Transverse colon (tissue), 4 donors: ENCODE measurements around the gene HOXC9. TPM values are rescaled to one million over a fixed set of nuclear protein-coding genes. Genes with fewer than 3 reads are reported as not detected.

Source experiments
- DNase-seq: peaks from one replicate; pipeline ENCODE4 v3.0.0-alpha.2; 2019
- H3K27ac ChIP-seq, 4 donors: fragments of 200-600 bp; sonication (generic); 2 replicates each; pipeline ENCODE4 v1.5.1; 2016 to 2018; ENCODE audit warnings: inconsistent platforms in 4 of 4
- H3K27me3 ChIP-seq: fragments of 200-600 bp; sonication (generic); 2 replicates; pipeline ENCODE4 v1.5.1; 2017; ENCODE audit warnings: inconsistent platforms
- H3K36me3 ChIP-seq, 4 donors: fragments of 200-600 bp; sonication (generic); 2 replicates each; pipeline ENCODE4 v1.5.1; 2017 to 2019; ENCODE audit warnings: inconsistent platforms in 4 of 4
- H3K4me1 ChIP-seq, 4 donors: fragments of 200-600 bp; sonication (generic); 2 replicates each; pipeline ENCODE4 v1.5.1; 2017 to 2020; ENCODE audit warnings: inconsistent platforms in 4 of 4
- H3K4me3 ChIP-seq, 4 donors: fragments of 200-600 bp; sonication (generic); 1 replicate in 1 of 4; 2 replicates in 3 of 4; pipeline versions ENCODE4 v1.5.1 to v1.6.1; 2017 to 2019; ENCODE audit warnings: inconsistent platforms in 4 of 4
- H3K9me3 ChIP-seq, 2 donors: fragments of 200-600 bp; sonication (generic); 2 replicates each; pipeline ENCODE4 v1.5.1; 2017 to 2019; ENCODE audit warnings: inconsistent platforms in 2 of 2
- EP300 ChIP-seq: sonication (generic); formaldehyde crosslinking; IDR thresholded peaks from one replicate; pipeline ENCODE4 v1.6.1; 2017; ENCODE audit warnings: antibody characterized with exemption, low read depth
- POLR2A ChIP-seq: fragments of 450-650 bp; IDR thresholded peaks from one replicate; pipeline ENCODE4 v1.6.1; 2016; ENCODE audit warnings: antibody characterized with exemption, mild to moderate bottlenecking, moderate library complexity
- POLR2AphosphoS5 ChIP-seq, 3 donors: sonication (generic); formaldehyde crosslinking; IDR thresholded peaks; one replicate each; pipeline ENCODE4 v1.6.1; 2016; ENCODE audit warnings: antibody characterized with exemption in 3 of 3
- WGBS, 2 donors: methylation state at CpG; one replicate each; pipeline ENCODE4 v1.1.5; 2018; ENCODE audit warnings: low coverage in 1 of 2; 5-methylcytosine and 5-hydroxymethylcytosine counted together
- in situ Hi-C, 4 donors: fragments of 200-750 bp; cut with MboI; loops; one replicate each; pipeline versions ENCODE4 v1.15.0 to v1.15.1; 2017; ENCODE audit warnings: low sequenced_read_pairs in 3 of 4, low pct_ligation_motif_present in 1 of 4, low pct_unique_long_range_greater_than_20kb in 1 of 4
- intact Hi-C: fragments of 100-400 bp; cut with DNase I; formaldehyde crosslinking; loops from one replicate; pipeline ENCODE4 v1.15.1; 2023; ENCODE audit warnings: low total_unique reads
- total RNA-seq, 4 donors: library from RNA; depleted of rRNA; stranded (reverse); fragments of >200 nt; gene quantifications; one replicate each; pipeline ENCODE4 v1.1.0, GENCODE V29; 2016
- TF ChIP-seq, protein P1 (sequence below), 5 experiments: fragments of 200-600 bp in 3 of 5; fragments of 450-650 bp in 2 of 5; sonication (generic) in 3 of 5; IDR thresholded peaks; 1 replicate in 2 of 5; 2 replicates in 3 of 5; pipeline ENCODE4 v1.5.1; 2016 to 2017; ENCODE audit warnings: antibody characterized with exemption in 5 of 5, inconsistent platforms in 3 of 5, mild to moderate bottlenecking in 2 of 5, moderate library complexity in 1 of 5

HOXC9 gene
- total RNA-seq, 4 donors from 2014 or later, result not detected

DNA sequence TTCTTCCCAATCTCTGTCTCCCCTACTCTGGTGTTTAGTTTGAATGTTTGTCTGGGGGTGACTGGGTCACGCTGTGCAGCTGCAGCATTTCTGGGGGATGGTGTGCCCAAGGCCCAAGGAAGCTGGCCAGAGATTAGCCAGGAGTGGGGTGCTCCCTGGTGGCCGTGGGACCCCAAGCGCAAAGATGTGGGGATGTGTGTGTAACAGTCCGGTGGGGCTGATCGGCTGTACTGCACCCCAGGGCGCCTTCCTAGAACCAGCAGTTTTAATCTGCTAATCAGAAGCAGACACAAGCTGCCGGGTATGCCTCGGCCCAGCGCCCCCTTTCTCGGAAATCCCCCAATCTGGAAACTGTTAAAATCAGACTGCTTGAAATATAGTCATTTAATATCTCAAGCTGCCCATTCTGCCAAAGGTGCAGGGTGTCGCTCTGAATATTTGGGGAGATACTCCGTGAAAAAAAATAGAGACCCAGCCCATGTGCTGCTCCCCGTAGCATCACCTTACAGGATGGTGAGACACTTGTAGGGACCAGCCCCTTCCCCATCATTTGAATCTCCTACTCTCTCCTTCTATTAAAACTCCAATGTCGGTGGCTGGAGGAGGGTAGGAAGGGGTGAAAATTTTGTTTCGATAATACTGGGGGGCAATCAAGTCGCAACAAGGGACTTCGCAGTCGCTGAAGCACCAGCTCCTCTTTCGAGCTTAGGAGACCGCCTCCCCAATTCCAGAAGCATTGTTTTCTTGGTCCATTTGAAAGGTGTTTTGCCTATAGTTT, 4.3 kb downstream of the HOXC9 start:
- WGBS, 2 donors, result 40 to 60% methylated on average over 5 to 20 of the region's 20 CpGs
- H3K27ac ChIP-seq, result no peak overlapping the region
- peaks cover 4 to 27% (median 21%) of the 10 kb centered on the region in 4 donors for H3K4me1 ChIP-seq
- TF ChIP-seq, protein P1, sequence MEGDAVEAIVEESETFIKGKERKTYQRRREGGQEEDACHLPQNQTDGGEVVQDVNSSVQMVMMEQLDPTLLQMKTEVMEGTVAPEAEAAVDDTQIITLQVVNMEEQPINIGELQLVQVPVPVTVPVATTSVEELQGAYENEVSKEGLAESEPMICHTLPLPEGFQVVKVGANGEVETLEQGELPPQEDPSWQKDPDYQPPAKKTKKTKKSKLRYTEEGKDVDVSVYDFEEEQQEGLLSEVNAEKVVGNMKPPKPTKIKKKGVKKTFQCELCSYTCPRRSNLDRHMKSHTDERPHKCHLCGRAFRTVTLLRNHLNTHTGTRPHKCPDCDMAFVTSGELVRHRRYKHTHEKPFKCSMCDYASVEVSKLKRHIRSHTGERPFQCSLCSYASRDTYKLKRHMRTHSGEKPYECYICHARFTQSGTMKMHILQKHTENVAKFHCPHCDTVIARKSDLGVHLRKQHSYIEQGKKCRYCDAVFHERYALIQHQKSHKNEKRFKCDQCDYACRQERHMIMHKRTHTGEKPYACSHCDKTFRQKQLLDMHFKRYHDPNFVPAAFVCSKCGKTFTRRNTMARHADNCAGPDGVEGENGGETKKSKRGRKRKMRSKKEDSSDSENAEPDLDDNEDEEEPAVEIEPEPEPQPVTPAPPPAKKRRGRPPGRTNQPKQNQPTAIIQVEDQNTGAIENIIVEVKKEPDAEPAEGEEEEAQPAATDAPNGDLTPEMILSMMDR (IDR thresholded peaks at IDR 0.05), result no peak
- TF ChIP-seq EP300, result no peak
- TF ChIP-seq POLR2A, result no peak
- no peak for TF ChIP-seq POLR2AphosphoS5 (IDR thresholded peaks at IDR 0.05)
- H3K27me3 ChIP-seq, result peaks cover 98% of the 10 kb centered on the region
- no peak overlapping the region for H3K4me3 ChIP-seq
- no peaks in the 10 kb centered on the region for H3K9me3 ChIP-seq
- in situ Hi-C loops (no loop called here), intact Hi-C loops (no loop called here)
- DNase-seq, result no peak
- no peaks in the 10 kb centered on the region for H3K36me3 ChIP-seq

GRCh38 chr12:54004841-54005530, 5.0 kb downstream of the HOXC9 start:
- Histone ChIP-seq H3K4me1 (peaks cover 1 to 25% (median 20%) of the 10 kb centered on the region in 4 donors), H3K27me3 (peaks cover 98% of the 10 kb centered on the region), H3K9me3 (no peaks in the 10 kb centered on the region), H3K4me3 (no peak overlapping the region), H3K36me3 (no peaks in the 10 kb centered on the region), H3K27ac (no peak overlapping the region)
- in situ Hi-C loops, result loop anchor here in 2 of 4 donors (5.0 kb wide), 2 partner anchors 187 to 197 kb away; no protein-coding TSS in a partner anchor
- WGBS, 2 donors, result 36% methylated on average over 31 of the region's 31 CpGs; no CpG with 5 or more reads in 1 of the 2 donors
- TF ChIP-seq, protein P1 (IDR thresholded peaks at IDR 0.05), result no peak
- TF ChIP-seq POLR2AphosphoS5 (IDR thresholded peaks at IDR 0.05) (no peak), EP300 (no peak), POLR2A (no peak)
- no peak for DNase-seq
- intact Hi-C loops, result loop anchor here (5.0 kb wide), 2 partner anchors 187 to 202 kb away; no protein-coding TSS in a partner anchor

DNA sequence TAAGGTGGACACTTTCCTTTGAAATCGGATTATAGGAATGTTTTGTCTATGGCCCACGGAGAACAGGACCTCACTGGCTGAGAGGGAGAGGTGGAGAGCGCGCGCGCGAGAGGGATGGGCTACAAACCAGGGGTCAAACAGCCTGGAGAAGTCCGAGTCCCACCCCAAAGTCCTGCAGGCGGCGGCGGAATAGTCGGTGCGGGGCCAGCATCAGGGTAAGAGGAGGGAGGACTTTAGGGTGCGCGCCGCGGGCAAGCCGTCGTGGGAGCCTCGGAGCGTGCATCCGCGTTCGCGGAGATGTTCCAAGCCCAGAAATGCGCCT, 5.5 kb downstream of the HOXC9 start:
- Histone ChIP-seq H3K4me1 (peaks cover 0 to 20% (median 15%) of the 10 kb centered on the region in 4 donors), H3K27ac (no peak overlapping the region), H3K27me3 (peaks cover 98% of the 10 kb centered on the region), H3K36me3 (no peaks in the 10 kb centered on the region), H3K4me3 (no peak overlapping the region), H3K9me3 (no peaks in the 10 kb centered on the region)
- no peak for DNase-seq
- TF ChIP-seq POLR2AphosphoS5 (IDR thresholded peaks at IDR 0.05), result no peak
- TF ChIP-seq, protein P1 (IDR thresholded peaks at IDR 0.05), result no peak
- TF ChIP-seq EP300, result no peak
- 4% methylated on average over 26 of the region's 26 CpGs; no CpG with 5 or more reads in 1 of the 2 donors for WGBS, 2 donors
- in situ Hi-C loops (loop anchor here in 2 of 4 donors (5.0 kb wide), 2 partner anchors 187 to 197 kb away; no protein-coding TSS in a partner anchor), intact Hi-C loops (loop anchor here (5.0 kb wide), 2 partner anchors 187 to 202 kb away; no protein-coding TSS in a partner anchor)

- 4 to 9% methylated on average over 4 to 39 of the region's 39 CpGs for WGBS, 2 donors
- intact Hi-C loops (loop anchor here (5.0 kb wide), 2 partner anchors 186 to 201 kb away; no protein-coding TSS in a partner anchor), in situ Hi-C loops (loop anchor here in 2 of 4 donors (5.0 kb wide), 2 partner anchors 186 to 196 kb away; no protein-coding TSS in a partner anchor)
- H3K27me3 ChIP-seq, result peaks cover 98% of the 10 kb centered on the region
- DNase-seq, result peak; percentile 88
- H3K9me3 ChIP-seq, result no peaks in the 10 kb centered on the region
- no peak overlapping the region for H3K27ac ChIP-seq
- TF ChIP-seq POLR2A (no peak), POLR2AphosphoS5 (IDR thresholded peaks at IDR 0.05) (no peak), EP300 (no peak)
- TF ChIP-seq, protein P1 (IDR thresholded peaks at IDR 0.05), result peak; percentile 91 to 96 (median 95)
- peaks cover 0 to 21% (median 14%) of the 10 kb centered on the region in 4 donors for H3K4me1 ChIP-seq
- peak overlapping the region in 2 of 4 donors; percentile 13 to 32 for H3K4me3 ChIP-seq
- H3K36me3 ChIP-seq, result no peaks in the 10 kb centered on the region
Observed at GRCh38 chr12:54005853-54006558, 6.0 kb downstream of the HOXC9 start.
